HFF-Myc (cell line): ENCODE measurements around the gene SKIC8.

Experiments used
- DNase-seq: peaks from one replicate; pipeline ENCODE4 v3.0.0-alpha.2; 2011; ENCODE audit warnings: low read depth; ENCODE audit errors: extremely low read depth
- H3K4me3 ChIP-seq: replicated peaks from 2 replicates; pipeline ENCODE4 v1.5.1; 2011; ENCODE audit warnings: low read depth, mild to moderate bottlenecking, control low read depth, low read length
- TF ChIP-seq, protein P1 (sequence below): IDR thresholded peaks from 2 replicates; pipeline ENCODE4 v1.5.1; 2012; ENCODE audit warnings: mild to moderate bottlenecking, low read depth, low read length, control low read depth; ENCODE audit errors: missing control alignments

SKIC8 gene

DNA sequence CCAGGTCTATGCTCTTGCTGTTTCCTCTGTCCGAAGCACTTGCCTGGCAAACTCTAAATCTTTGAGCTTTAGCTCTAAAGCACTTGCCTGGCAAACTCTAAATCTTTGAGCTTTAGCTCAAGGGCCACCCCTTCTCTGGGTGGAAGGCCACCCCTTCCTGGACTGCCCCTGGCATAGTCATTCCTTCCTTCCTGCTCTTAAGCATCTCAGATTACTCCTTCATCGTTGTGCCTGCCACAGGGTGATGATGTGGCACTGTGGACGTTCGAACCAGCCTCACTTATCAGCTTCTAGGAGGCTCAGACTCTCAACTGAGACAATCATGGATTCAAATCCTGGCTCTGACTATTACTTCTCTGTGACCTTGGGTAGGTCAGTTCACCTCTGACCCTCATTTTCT lies 30.2 kb upstream of the SKIC8 start:
- TF ChIP-seq, protein P1, sequence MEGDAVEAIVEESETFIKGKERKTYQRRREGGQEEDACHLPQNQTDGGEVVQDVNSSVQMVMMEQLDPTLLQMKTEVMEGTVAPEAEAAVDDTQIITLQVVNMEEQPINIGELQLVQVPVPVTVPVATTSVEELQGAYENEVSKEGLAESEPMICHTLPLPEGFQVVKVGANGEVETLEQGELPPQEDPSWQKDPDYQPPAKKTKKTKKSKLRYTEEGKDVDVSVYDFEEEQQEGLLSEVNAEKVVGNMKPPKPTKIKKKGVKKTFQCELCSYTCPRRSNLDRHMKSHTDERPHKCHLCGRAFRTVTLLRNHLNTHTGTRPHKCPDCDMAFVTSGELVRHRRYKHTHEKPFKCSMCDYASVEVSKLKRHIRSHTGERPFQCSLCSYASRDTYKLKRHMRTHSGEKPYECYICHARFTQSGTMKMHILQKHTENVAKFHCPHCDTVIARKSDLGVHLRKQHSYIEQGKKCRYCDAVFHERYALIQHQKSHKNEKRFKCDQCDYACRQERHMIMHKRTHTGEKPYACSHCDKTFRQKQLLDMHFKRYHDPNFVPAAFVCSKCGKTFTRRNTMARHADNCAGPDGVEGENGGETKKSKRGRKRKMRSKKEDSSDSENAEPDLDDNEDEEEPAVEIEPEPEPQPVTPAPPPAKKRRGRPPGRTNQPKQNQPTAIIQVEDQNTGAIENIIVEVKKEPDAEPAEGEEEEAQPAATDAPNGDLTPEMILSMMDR, result no peak
- H3K4me3 ChIP-seq, result no peak overlapping the region
- DNase-seq, result no peak

DNA sequence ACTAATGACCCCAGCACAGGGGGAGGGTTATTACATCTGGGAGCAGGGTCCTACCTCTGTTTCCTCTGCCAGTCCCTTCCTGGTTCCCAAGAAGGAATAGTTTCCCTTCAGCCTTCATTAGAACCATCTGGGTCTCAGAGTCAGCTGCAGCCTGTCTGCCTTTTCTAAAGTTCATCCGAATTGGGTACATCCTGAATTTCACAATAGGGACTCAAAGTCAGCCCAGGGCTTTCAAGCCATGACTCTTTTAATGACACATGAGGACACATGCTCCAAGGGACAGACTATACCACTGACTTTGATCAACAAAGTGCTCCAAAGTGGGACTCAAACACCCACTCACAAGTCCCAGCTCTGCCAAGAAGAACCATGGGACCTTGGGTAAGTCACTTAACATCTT lies 28.1 kb upstream of the SKIC8 start:
- H3K4me3 ChIP-seq, result no peak overlapping the region
- DNase-seq, result no peak
- TF ChIP-seq, protein P1, result no peak

DNA sequence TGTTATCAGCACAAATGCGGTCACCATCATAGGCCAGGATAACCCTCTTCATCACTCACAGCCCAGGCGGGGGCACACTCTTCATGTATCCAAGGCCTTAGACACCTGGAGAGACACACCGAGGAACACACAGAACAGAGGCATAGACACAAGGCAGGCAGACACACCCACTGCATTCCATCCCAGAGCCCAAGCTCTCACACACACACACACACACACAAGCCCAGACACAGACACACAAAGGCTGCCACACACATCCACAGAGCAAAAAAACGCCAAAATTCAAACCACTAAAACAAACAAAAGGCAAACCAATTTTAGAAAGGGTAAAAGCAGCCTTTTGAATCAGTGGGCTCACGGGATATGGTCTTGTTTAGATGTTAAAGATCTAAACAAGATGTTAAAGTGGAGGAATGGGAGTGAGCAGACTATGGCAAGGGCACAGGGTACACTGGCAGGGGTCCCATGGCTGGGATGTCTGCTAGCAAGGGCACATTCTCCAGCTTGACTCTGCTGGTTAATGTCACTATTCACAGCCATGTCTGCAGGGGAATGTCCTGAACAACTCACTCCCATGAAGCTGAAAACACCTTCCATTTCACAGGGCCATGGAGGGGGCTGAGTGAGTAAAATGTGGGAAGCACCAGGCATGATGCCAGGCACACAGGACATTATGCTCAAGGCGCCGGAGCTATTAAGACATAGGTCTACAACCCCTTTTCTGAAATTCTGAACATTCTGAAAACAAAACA lies 25.9 kb upstream of the SKIC8 start:
- no peak overlapping the region for H3K4me3 ChIP-seq
- DNase-seq, result no peak
- TF ChIP-seq, protein P1, result no peak

GRCh38 chr15:78324144-78324543 lies 24.7 kb upstream of the SKIC8 start:
- TF ChIP-seq, protein P1, result no peak
- no peak overlapping the region for H3K4me3 ChIP-seq
- no peak for DNase-seq

- DNase-seq, result no peak
- no peak overlapping the region for H3K4me3 ChIP-seq
- TF ChIP-seq, protein P1, result no peak
Measured at GRCh38 chr15:78323693-78324092, 24.3 kb upstream of the SKIC8 start.

DNA sequence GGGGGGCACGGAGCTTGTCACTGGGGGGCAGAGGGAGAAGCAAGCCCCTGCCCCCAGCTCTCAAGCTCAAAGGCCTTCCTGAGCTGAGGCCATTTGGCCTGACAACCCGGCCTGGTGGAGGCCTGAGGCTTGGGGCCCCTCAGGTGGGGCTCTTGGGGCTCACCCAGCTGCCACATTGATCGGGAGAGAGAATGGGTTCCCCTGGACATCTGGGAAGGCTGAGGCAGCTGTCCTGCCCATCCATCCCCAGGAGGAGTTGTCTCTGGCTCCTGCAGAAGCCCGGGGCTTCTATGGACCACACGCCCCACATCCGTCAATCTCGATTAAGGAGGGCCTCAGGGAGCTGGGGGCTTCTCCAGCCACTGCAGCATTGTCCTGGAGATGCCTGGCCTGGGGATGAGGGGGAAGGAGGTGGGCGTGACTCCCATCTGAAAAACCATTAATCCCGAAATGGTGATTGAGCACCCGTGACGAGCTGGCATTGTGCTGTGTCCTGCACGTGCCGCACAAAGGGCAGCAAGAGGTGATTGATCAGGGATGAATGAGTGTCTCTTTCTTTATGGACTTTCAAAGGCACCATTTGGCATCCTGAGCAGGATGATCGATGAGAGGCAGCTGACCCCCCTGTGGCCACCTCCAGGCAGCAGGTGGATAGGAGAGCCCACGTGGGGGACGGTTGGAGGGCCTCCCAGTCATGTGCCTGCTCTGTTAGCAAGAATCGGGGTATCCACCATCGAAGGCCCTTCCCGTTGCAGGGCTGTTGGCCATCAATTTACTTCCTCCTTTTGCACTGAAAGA lies 23.5 kb upstream of the SKIC8 start:
- H3K4me3 ChIP-seq, result no peak overlapping the region
- TF ChIP-seq, protein P1, result no peak
- no peak for DNase-seq
